Measurements from ENCODE around the gene LIPC.
"Not testable (repeated sequence)": the region's sequence is repeated elsewhere in the genome, so short reads cannot be mapped to it uniquely, and the experiment has no call there.

Gene LIPC

DNA sequence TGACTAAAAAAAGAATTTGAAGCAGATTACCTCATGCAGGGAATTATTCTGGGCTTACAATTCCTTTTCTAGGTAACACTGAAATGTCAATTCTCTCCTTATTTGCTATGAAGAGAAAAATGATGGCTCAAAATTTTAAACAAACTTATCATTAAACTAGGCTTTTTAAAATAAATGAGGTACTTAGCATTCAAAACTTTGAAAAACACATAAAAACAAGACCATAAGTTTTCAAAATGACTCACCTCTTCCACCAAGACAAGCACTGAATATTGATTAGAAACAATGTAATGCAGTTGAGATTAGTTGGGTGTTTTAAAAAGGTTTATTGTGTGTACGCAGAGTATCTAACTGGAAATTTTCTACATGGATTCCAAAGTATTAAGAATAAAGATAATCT is 163.1 kb downstream of the LIPC start:
- DNase-seq = no peak

DNA sequence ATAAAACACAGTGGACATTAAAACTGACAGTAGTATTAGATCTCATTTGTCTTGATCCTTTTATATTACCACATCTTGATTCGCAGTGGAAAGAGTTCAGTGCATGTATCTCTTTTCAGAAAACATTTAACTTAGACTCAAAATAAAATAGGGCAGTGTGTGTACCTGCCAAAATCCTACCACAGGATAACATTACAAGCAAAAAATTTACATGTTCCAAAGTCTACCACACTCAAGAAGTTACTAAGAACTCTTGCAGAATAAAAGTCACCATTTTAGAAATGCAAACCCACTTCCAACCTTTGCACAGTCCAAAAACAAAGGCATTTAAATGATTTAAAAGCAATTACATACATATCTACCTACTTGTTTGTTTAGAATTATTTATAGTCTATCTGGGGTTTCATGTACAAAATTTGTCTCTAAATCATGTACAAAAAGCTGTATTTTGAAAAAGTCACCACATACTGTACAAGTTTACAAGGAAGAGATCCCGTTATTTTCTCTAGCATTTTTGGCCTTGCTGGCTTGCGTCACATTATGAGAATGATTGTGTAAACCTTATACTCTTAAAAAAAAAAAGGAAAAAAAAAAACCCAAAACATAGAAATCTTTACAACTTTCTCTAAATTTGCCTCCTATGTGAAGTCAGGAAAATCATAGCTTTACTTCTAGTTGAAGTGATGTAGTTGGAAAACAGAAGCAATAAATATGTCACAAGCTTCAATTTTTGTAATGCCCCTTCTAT is 163.9 kb downstream of the LIPC start:
- DNase-seq = no peak

DNA sequence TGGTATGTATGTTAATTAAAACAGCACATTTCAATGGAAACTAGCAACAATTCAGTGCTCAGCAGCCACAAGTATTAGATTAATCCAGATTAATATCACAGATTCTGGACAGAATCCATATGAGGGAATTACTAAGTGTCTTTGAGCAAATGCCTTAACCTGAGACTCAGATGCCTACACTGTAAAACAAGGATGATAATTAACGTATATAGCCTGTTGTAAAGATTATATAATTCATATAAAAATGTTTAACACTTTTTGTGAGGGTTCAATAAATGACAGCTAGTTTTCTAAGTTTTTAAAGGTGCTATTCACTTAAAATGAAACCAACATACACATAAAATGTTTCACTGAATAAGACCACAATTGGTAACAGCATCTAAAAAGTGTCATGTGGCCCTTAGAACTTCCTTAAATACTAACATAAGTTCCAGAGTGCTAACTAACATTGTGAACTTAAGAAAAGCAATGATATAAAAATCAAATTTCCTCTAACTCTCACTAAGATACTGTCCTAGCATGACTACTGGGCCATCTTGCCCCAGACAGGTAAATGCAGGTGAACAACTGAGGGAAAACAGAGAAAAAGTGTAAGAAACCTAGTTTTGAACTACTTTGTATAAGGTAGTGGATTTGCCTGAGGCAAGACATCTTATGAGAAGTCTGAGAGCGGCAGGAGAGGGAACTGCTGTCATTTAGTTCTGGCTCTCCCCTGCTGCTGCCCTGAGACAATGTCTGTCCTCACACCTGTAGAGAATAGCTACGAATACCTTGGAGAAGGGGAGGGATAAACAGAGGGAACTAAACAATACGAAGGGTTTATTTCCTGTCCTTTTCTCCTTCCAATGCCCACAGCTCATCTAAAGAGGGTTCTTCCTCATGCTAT is 166.4 kb downstream of the LIPC start:
- DNase-seq = no peak

DNA sequence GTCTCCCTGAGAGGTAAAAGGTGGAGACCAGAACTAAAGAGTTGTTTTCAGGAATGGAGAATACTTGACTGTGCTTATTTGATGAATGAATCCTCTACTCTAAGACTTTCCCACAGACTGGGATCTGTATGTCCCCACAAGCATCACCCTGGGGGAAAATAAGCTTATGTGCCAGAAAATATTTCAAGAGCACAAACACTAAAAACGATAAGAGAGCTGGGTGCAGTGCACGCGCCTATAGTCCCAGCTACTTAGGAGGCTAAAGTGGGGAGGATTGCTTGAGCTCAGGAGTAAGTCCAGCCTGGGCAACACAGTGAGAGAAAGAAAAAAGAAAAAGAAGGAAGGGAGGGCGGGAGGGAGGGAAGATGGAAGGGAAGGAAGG is 167.0 kb downstream of the LIPC start:
- no peak for DNase-seq

DNA sequence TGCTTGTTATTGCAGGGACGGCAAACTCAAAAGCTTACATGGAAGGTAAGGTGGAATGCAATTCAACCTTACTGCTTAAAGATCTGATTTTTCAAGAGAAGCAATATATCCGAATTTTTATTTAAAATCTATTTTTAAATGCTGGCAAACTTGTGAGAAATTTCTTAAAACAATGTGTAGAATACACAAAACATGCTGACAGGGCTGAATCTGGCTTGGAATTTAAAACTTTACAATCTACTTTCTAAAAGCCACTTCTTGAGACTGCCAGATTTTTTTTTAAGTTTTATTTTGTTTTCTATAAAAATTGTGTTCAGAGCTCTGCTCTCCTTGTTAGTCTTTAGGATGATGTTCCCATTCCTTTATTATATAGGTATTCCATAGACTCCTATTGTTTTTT is 171.0 kb downstream of the LIPC start:
- DNase-seq = no peak

DNA sequence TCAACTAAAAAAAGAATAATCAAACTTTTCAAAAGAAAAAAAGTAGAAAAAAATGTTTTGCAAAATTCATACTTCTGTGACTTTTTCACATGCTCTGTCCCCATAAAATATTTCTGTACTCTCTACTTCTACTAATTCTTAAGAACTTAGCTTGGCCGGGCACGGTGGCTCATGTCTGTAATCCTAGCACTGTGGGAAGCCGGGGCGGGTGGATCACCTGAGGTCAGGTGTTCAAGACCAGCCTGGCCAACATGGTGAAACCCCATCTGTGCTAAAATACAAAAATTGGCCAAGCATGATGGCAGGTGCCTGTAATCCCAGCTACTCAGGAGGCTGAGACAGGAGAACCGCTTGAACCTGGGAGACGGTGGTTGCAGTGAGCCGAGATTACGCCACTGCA is 172.1 kb downstream of the LIPC start:
- not testable (repeated sequence) for DNase-seq

DNA sequence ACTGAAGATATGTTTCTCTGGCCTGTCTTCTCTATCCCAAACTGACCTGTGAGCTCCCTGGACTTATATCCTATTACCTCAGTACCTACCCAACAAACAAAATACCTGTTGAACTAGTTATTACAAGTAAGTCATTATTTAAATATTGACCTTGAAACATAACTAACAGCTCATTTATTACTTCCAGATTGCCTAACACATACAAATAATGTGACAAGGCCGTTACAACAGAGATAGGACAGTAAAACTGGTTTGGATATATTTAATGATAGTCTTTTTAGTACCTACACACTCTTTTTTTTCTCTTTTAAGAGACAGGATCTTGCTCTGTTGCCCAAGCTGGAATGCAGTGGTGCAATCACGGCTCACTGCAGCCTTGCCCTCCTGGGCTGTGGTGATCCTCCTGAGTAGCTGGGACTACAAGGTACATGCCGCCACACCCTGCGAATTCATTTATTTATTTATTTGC is 172.7 kb downstream of the LIPC start:
- no peak for DNase-seq

DNA sequence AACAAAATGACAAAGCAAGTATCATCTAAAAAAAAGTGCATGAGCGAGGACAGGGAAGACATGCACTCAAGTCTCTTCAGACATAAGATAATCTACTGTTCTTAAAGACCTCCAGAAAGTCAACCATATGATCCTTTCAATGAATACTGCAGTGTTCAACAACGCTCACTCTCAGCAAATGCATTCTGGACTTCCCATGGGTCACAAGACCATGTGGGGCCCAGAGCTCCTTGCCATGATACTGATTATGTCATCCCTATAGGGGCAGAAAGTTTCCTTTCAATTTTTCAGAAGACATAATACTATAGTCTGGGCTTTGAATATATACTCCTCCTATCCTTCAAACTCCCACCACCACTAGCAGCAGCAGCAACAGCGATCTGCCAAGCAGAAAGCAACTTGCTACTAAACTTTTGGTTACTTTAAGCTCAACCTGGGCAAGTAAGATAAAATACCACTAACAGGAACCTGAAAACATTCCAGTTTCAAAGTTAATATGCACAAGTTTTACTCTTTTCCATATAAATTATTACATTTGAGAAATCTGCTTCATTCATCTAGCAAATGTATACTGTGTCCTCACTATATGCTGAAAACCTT is 174.2 kb downstream of the LIPC start:
- DNase-seq = no peak

DNA sequence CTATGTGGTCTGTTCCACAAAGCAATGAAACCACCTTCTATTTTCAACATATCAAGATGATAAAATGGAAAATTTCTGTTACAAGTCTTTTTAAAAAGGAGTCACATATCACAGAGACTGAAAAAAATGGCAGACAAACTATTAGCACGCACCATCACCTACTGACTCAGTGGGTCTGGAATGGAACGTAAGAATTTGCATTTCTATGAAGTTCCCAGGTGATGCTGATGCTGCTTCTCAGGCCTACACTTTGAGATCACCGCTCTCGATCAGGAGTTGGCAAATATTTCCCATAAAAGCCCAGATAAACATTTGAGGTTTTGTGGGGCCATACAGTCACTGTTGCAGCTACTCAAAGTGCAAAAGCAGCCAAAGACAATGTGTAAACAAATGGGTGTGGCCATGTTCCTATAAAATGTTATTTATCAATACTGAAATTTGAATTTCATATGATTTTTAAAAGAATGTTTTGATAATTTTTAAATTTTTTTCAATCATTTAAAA is 174.8 kb downstream of the LIPC start:
- no peak for DNase-seq

DNA sequence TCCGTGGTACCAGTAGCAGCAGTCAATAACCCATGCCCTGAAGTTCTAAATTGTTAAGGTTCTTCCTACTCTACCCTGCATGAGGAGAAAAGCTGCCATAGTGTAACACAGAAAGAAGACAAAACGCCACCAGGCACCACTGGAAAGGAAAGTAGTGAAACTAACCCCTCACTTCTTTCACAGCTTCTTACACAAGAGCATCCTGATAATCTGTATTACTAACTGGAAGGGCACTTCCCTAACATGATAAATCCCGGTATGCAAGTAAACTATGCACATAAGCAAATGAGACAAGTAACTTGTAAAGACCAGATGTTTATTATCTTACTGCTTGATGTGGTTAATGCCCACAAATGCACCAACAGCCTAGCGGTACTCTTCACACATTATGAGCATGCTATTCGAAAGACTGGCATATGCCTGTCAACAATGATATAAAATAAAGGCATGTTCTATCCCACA is 176.4 kb downstream of the LIPC start:
- DNase-seq = no peak

DNA sequence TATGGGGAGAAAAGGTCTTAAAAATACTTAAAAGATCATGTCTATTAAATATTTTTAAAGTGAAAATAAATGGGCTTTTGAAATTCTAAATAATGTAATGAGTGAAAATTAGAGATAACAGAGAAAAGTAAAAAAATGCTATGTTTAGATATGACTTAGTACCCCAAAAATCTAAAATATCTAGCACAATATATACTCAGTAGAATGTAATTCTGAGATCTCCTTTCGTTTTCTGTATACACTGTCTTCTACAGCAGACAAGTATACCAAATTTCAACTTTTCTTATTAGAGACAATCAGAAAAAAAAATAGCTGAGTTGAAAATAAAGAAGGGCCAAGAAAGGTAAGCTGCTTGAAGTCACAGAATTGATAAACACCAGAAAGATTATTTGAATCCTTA is 176.9 kb downstream of the LIPC start:
- no peak for DNase-seq

DNA sequence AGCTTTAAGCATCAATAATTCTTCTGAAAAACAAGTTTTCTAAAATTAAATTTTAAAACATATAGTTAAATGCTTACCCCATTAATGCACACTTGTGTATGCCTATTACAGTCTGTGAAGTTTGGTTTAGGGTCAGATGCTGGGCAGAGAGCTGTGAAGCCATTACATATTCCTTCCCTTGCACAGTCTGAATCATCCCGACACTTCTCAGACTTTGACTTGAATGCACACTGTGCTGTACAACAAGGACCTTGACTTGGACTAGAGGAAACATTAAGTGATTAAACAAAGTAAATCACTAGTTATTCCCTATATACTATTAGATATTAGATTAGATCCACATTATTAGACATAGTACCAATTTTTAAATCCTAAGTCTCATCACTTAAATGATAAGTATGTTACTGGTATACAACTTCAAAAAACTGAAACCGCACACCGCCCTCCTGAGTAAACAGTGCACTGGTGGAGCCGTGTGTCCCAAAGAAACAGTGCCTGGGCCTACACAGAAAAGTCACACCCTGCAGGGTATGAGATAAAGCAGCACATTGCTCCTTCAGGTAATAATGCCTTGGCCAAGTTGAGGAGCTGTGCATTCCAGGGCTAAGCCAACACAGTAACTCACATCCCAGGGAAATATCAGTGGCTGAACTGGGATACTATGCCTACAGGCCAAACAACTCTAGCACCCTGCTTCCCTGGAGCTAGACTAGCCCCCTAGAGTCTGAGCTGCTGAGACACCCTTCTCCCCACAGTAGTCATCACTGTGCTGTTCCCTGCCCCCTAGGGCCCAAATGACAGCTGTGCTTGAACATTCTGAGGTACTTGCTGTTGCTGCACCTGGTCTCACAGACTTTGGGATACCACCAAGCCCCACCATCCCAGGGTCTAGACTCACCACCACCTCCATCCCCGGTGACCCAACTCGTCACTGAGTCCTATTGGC is 180.2 kb downstream of the LIPC start:
- no peak for DNase-seq

DNA sequence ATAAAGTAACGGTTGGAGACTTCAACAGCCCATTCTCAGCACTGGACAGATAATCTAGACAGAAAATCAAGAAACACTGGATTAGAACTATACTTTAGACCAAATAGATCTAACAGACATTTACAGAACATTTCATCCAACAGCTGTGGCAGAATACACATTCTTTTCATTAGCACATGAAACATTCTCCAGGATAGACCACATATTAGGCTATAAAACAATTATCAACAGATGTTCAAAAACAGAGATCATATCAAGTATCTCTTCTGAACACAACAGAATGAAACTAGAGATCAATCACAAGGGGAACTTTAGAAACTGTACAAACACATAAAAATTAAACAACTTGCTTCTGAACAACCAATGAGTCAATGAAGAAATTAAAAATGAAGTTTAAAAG is 184.4 kb downstream of the LIPC start:
- no peak for DNase-seq

Measured in KG1 (cell line).